SK-N-SH (cell line): ENCODE measurements around the gene NTS.

Source experiments
- CHD2 ChIP-seq: fragments of 150-350 bp; IDR thresholded peaks from 2 replicates; pipeline ENCODE4 v1.6.1; 2018; ENCODE audit warnings: low read length; ENCODE audit not compliant: partially characterized antibody
- EP300 ChIP-seq, 2 experiments: IDR thresholded peaks; 2 replicates each; pipeline versions ENCODE4 v1.4.0 to v1.6.1; 2012; ENCODE audit warnings: borderline replicate concordance in 1 of 2, low read depth in 1 of 2, low read length in 1 of 2
- EZH2phosphoT487 ChIP-seq: fragments of 200-600 bp; sonication (generic); IDR thresholded peaks from 2 replicates; pipeline ENCODE4 v1.6.1; 2017; ENCODE audit warnings: low read depth, mixed run types, mild to moderate bottlenecking, antibody characterized with exemption, moderate library complexity, borderline replicate concordance
- FOXJ3 ChIP-seq: sonication (generic); formaldehyde crosslinking; IDR thresholded peaks from 2 replicates; pipeline ENCODE4 v1.5.1; 2020; ENCODE audit warnings: mild to moderate bottlenecking, missing genetic modification reagents
- GABPA ChIP-seq: IDR thresholded peaks from 2 replicates; pipeline ENCODE4 v1.4.0; 2012; ENCODE audit warnings: low read depth, mild to moderate bottlenecking
- MEF2A ChIP-seq: IDR thresholded peaks from 2 replicates; pipeline ENCODE4 v1.4.0; 2012; ENCODE audit warnings: low read depth, borderline replicate concordance
- MXI1 ChIP-seq: IDR thresholded peaks from 2 replicates; pipeline ENCODE4 v1.6.1; 2012; ENCODE audit warnings: mild to moderate bottlenecking, low read depth, low read length, improper control_type of control experiment
- REST ChIP-seq: IDR thresholded peaks from 2 replicates; pipeline ENCODE4 v1.6.1; 2012; ENCODE audit warnings: mild to moderate bottlenecking, low read depth, low read length, moderate library complexity
- SMC3 ChIP-seq: IDR thresholded peaks from 2 replicates; pipeline ENCODE4 v1.6.1; 2012; ENCODE audit warnings: low read depth, low read length, improper control_type of control experiment
- TCF12 ChIP-seq: IDR thresholded peaks from 2 replicates; pipeline ENCODE4 v1.4.0; 2012
- USF2 ChIP-seq: fragments of 150-350 bp; IDR thresholded peaks from 2 replicates; pipeline ENCODE4 v1.6.1; 2017; ENCODE audit warnings: antibody characterized with exemption, low read length, low read depth, borderline replicate concordance
- YY1 ChIP-seq: IDR thresholded peaks from 2 replicates; pipeline ENCODE4 v1.4.0; 2012; ENCODE audit warnings: low read depth, mild to moderate bottlenecking
- TF ChIP-seq, protein P1 (sequence below): fragments of 200-600 bp; sonication (generic); IDR thresholded peaks from 2 replicates; pipeline ENCODE4 v1.6.1; 2017; ENCODE audit warnings: antibody characterized with exemption, mild to moderate bottlenecking, moderate library complexity

GRCh38 chr12:85836197-85837090, 37.7 kb upstream of the NTS start, which contains the start of gene RASSF9:
- TF ChIP-seq MEF2A (no peak), GABPA (no peak), EP300 (IDR thresholded peaks at IDR 0.05; ENCODE audit: borderline replicate concordance in 1 of 2, low read depth in 1 of 2, low read length in 1 of 2) (no peak), YY1 (no peak), TCF12 (no peak), EZH2phosphoT487 (no peak), CHD2 (no peak), MXI1 (no peak), USF2 (no peak), FOXJ3 (CRISPR knock-in tag) (no peak), SMC3 (no peak), REST (no peak)
- TF ChIP-seq, protein P1, sequence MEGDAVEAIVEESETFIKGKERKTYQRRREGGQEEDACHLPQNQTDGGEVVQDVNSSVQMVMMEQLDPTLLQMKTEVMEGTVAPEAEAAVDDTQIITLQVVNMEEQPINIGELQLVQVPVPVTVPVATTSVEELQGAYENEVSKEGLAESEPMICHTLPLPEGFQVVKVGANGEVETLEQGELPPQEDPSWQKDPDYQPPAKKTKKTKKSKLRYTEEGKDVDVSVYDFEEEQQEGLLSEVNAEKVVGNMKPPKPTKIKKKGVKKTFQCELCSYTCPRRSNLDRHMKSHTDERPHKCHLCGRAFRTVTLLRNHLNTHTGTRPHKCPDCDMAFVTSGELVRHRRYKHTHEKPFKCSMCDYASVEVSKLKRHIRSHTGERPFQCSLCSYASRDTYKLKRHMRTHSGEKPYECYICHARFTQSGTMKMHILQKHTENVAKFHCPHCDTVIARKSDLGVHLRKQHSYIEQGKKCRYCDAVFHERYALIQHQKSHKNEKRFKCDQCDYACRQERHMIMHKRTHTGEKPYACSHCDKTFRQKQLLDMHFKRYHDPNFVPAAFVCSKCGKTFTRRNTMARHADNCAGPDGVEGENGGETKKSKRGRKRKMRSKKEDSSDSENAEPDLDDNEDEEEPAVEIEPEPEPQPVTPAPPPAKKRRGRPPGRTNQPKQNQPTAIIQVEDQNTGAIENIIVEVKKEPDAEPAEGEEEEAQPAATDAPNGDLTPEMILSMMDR: no peak
